CD4-positive, alpha-beta T cell treated with Interleukin-4 for 4 hours (primary cell): ENCODE data around the gene HCN1.
"Not testable (repeated sequence)": the region's sequence is repeated elsewhere in the genome, so short reads cannot be mapped to it uniquely, and the experiment has no call there.

Experiments used
- DNase-seq: peaks from one replicate; pipeline ENCODE4 v3.0.0-alpha.2; 2020

The HCN1 gene

DNA sequence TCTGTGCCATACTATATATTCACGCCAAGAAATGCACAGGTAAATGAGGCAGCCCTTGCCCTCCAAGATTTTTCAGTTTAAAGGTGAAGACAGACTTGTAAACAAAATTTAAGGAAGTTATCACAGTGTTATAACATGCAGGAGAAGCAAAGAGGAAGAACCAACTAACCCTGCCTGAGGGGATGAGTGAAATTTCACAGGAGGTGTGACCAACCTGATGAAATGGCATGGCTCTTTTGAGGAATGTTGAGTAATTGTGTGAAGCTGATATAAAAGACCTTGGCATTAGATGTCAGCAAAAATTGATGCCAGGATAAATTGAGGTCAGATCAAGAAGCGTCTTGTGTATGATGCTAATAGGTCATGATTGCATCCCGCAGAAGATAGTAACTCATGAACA is 86.5 kb downstream of the HCN1 start:
- DNase-seq: no peak

GRCh38 chr5:45604092-45604491 is 92.1 kb downstream of the HCN1 start:
- no peak for DNase-seq

GRCh38 chr5:45601424-45601823 is 94.8 kb downstream of the HCN1 start:
- DNase-seq: no peak

- no peak for DNase-seq
These were observed 99.9 kb downstream of the HCN1 start for GRCh38 chr5:45596320-45596719.

DNA sequence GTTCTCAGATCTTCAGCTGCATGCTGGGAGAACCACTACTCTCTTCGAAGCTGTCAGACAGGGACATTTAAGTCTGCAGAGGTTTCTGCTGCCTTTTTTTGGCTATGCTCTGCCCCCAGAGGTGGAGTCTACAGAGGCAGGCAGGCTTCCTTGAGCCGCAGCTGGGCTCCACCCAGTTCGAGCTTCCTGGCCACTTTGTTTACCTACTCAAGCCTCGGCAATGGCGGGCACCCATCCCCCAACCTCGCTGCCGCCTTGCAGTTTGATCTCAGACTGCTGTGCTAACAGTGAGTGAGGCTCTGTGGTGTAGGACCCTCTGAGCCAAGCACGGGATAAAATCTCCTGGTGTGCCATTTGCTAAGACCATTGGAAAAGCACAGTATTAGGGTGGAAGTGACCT is 110.2 kb downstream of the HCN1 start:
- DNase-seq: not testable (repeated sequence)

DNA sequence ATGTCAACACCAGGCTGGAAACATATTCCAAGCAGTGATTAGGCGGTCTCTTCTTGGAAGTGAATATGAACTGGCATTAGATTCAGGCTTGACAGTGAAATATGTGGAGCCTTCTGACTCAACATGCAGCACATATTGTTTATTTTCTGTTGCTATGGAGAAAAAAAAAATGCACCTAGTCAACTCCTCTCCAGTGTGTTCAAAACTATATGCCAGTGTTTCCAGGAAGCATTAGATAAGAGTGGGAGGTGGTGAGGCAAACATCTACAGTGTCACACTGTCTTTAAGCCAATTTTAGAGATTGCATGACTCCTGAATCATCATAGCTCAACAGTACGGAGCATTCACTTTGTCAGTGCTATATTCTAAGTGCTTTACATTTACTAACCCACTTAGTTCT is 117.9 kb downstream of the HCN1 start:
- no peak for DNase-seq

DNA sequence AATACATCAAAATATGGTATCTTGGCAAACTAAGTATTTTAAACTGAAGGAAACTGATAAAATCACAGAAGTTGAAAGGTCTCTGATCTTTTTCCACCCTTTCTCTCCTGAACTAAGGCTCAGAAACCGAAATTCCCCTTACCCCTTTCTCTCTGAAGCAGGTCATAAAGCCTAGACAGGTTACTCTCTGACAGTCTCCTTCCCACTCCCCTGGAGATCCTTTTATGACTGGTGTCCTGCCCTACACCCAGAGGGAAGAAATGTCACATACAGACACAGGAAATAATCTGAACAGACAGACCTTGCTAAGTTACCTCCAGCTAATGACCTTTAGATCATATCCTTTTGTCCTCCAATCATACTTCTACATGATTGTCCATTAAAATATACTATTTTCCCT is 127.4 kb downstream of the HCN1 start:
- DNase-seq: no peak

DNA sequence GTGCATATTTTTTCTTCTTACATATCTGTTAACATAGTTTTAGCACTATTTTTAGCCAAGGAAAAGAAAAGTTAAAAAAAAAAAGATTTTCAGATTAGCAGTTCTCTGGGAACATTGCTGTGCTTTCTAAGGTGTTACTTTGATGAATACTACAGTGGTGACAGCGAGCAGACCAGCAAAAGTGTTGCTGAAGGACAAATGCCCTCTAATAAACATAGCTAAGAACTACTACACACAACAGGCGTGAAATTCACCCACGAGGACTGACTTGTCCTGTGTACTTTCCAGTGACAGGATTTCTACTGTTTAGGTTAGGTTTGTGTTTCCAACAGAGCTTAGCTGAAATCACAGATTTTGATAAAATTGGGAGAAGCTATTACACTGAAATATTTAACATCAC is 153.8 kb downstream of the HCN1 start:
- no peak for DNase-seq

- no peak for DNase-seq
These were observed 162.5 kb downstream of the HCN1 start for GRCh38 chr5:45533663-45534062.

DNA sequence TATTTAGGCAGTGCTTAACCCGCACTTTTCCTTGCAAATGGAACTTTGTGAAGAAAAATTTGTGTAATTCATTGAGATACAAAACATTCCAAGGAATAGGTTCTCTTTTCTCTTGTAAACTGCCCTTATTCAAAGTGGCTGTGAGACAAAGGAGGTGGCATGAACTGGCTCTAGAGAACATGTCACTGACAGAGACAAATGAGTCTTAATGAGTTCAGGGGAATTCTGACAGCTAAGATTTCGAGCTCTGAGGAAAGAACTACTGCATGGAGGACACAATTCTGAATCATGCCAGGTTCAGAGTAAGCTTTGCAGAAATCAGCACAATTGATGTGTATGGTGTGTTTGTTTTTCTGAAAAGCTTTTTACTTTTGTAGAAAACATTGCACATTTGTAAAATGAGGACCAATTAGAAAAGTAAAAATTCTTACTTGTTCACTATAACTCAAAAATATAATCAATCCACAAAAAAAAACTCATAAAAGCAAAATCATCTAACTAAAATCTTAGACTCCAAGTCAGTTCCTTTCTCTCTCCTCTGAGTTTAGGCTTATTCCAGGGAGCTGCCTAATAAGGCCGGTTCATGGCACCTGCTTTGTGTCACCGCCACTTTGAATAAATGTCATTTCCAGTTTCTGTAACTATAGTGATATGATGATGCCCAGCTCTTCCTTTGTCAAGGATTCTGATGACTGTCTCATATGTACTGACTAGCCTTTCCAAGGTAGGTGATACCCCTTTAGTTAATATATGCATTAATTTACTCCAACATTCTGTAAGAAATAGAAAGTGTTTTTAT is 163.2 kb downstream of the HCN1 start:
- DNase-seq: no peak

- DNase-seq: no peak
These were observed 175.1 kb downstream of the HCN1 start for GRCh38 chr5:45521067-45521466.

GRCh38 chr5:45512521-45512920 is 183.7 kb downstream of the HCN1 start:
- DNase-seq: no peak

- no peak for DNase-seq
These were observed 186.8 kb downstream of the HCN1 start for GRCh38 chr5:45509371-45509770.

DNA sequence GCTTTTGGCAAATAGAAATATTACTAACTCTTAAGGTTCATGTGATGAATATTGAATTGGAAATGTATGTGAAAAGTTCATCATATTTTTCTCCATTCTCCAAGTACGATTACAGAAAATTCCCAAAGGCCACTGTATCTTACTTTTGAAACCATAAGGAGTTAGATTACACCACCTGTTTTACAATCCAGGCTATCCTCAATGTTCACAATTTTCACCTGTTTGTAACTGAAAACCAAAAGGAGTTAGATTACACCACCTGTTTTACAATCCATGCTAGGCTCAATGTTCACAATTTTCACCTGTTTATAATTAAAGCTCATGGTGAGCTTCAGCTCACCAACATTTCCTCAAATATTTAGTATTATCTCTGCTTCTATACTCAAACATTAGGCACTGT is 188.0 kb downstream of the HCN1 start:
- DNase-seq: no peak

GRCh38 chr5:45507178-45507577 is 189.0 kb downstream of the HCN1 start:
- no peak for DNase-seq

GRCh38 chr5:45499006-45499405 is 197.2 kb downstream of the HCN1 start:
- DNase-seq: not testable (repeated sequence)

DNA sequence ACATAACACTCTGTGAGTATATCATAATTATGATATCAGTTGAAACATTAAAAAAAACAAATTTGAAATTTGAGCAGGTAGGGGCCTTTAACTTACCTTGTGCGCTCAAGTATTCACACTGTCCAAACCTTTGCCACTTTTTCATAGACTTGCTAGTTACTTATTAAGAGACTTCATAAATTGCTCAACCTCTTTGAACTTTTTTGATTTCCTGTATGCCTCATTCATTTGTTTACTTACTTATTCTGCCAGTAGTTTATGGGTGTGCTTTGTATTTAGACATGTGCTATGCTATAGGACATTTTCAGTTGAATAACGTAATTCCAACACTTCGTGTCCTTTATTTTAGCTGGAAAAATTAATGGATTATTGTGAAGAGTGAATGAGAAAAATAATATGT is 204.8 kb downstream of the HCN1 start:
- no peak for DNase-seq

DNA sequence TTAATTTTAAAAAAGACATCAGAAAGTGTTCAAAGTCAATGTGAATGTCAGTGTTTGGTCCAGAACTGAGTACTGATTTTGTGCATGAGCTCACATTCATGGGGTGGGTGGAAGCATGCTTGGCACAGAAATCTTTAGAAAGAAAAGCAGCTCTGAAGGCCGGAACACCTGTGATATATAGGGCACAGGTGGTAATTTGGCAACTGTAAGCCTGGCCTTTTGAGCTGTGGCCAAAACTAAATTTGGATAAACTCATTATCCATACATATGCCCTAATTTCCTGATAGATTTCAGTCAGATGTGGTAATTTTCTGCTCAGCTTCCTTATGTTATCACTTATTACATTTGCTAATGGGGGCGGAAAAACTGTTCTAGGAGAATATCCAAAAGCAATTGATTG is 211.4 kb downstream of the HCN1 start:
- DNase-seq: no peak

DNA sequence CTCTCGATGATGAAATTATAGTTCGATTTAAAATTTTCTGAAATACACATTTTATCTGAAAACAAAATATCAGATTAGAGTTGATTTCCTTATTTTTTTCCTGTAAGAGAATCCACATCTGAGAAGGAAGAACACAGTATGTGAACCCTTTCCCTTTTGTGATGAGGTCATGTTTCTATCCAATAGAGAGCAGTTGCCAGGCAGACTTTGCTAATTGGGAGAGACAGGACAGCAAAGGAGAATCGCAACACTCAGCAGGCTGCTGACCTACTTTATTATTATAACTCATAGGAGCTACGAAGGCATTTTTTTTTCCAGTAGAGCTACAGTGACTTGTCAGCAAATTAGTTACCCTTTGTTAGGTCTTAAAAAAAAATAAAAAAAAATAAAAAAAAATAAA is 242.1 kb downstream of the HCN1 start:
- DNase-seq: no peak

- not testable (repeated sequence) for DNase-seq
These were observed 251.3 kb downstream of the HCN1 start for GRCh38 chr5:45444856-45445255.

GRCh38 chr5:45440466-45440865 is 255.7 kb downstream of the HCN1 start:
- no peak for DNase-seq

DNA sequence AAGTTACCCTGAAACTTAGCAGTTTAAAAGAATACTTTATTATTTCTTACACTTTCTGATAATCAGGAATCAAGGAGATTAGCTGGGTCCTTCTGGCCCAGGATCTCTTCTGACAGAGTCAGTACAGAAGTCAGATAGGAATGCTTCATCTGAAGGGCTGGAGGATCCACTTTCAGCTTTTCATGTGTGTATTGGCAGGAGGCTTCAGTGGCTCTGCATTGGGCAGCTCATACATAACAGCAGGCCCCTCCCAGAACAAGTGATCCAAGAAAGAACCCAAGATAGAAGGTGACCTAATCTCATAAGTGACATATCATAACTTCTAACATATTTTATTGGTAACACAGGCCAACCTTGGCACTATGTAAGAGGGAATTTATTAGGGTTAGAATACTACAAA is 258.4 kb downstream of the HCN1 start:
- DNase-seq: no peak

GRCh38 chr5:45417285-45417998 is 278.7 kb downstream of the HCN1 start:
- no peak for DNase-seq
